ENCODE measurements around the gene ARL6IP1. TPM values are rescaled to one million over a fixed set of nuclear protein-coding genes. Genes with fewer than 3 reads are reported as not detected.

Gene ARL6IP1
- total and polyA plus RNA-seq, 8 donors = 36.0 to 309 (median 56.9) TPM

DNA sequence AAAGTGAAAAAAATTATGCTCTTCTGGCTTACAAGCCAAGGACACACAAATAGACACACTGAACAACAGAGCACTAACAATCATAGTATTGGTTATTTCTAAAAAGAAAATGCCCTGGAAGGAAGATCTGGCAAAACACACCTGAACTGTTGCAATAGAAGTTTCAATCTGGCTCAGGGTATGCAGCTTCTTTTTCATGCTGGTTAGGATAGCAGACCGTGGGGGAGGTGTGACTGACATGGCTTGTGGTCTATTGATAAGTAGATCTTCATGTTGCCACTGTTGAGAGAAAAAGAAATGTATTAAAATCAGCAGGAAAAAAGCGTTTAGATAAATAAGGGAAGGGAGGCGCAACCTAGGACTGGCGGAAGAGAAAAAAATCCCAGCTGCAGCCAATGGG lies 26.5 kb upstream of the ARL6IP1 start:
- Histone ChIP-seq H3K27me3 (no peaks in the 10 kb centered on the region), H3K4me1 (no peaks in the 10 kb centered on the region), H3K36me3 (peaks cover 32 to 59% (median 59%) of the 10 kb centered on the region in 4 donors), H3K4me3 (no peak overlapping the region), H3K27ac (no peak overlapping the region), H3K9me3 (no peaks in the 10 kb centered on the region)
- TF ChIP-seq POLR2AphosphoS5 (IDR thresholded peaks at IDR 0.05) (no peak), EP300 (IDR thresholded peaks at IDR 0.05) (no peak), POLR2A (IDR thresholded peaks at IDR 0.05) (no peak)
- TF ChIP-seq, protein P1, sequence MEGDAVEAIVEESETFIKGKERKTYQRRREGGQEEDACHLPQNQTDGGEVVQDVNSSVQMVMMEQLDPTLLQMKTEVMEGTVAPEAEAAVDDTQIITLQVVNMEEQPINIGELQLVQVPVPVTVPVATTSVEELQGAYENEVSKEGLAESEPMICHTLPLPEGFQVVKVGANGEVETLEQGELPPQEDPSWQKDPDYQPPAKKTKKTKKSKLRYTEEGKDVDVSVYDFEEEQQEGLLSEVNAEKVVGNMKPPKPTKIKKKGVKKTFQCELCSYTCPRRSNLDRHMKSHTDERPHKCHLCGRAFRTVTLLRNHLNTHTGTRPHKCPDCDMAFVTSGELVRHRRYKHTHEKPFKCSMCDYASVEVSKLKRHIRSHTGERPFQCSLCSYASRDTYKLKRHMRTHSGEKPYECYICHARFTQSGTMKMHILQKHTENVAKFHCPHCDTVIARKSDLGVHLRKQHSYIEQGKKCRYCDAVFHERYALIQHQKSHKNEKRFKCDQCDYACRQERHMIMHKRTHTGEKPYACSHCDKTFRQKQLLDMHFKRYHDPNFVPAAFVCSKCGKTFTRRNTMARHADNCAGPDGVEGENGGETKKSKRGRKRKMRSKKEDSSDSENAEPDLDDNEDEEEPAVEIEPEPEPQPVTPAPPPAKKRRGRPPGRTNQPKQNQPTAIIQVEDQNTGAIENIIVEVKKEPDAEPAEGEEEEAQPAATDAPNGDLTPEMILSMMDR (IDR thresholded peaks at IDR 0.05) = no peak
- intact Hi-C loops (cut with DNase I; ENCODE audit: low total_unique reads) = no loop called here
- 88 to 94% (median 92%) methylated on average over 4 of the region's 4 CpGs for WGBS, 5 donors
- DNase-seq = no peak

DNA sequence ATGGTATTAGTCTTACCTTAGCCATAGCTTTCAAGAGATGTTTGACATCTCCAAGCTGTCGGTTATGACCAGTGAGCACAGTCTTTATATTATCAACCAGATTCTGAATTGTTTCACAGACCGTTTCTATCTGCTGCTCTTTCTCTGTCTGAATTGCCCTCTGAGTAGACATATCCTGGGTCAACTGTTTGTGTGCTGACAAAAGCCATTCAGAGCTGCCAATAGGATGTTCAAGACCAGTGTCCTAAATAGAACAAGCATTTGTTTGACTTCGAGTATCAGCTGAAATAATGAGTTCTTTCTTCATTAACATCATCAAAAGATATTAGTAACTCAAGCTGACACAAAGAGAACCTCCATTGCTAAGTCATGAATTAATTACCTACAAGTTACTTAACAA lies 14.9 kb upstream of the ARL6IP1 start:
- peaks cover 0 to 8% (median 0%) of the 10 kb centered on the region in 4 donors for H3K4me1 ChIP-seq
- no peak for DNase-seq
- 73 to 86% (median 81%) methylated on average over 3 of the region's 3 CpGs for WGBS, 5 donors
- H3K27me3 ChIP-seq = no peaks in the 10 kb centered on the region
- intact Hi-C loops (cut with DNase I; ENCODE audit: low total_unique reads) = no loop called here
- H3K4me3 ChIP-seq = no peak overlapping the region
- no peak overlapping the region for H3K27ac ChIP-seq
- H3K9me3 ChIP-seq = no peaks in the 10 kb centered on the region
- peaks cover 33 to 91% (median 88%) of the 10 kb centered on the region in 4 donors for H3K36me3 ChIP-seq
- TF ChIP-seq, protein P1 (IDR thresholded peaks at IDR 0.05) = no peak
- no peak for TF ChIP-seq EP300 (IDR thresholded peaks at IDR 0.05)
- TF ChIP-seq POLR2A (IDR thresholded peaks at IDR 0.05) = no peak
- TF ChIP-seq POLR2AphosphoS5 (IDR thresholded peaks at IDR 0.05) = no peak

DNA sequence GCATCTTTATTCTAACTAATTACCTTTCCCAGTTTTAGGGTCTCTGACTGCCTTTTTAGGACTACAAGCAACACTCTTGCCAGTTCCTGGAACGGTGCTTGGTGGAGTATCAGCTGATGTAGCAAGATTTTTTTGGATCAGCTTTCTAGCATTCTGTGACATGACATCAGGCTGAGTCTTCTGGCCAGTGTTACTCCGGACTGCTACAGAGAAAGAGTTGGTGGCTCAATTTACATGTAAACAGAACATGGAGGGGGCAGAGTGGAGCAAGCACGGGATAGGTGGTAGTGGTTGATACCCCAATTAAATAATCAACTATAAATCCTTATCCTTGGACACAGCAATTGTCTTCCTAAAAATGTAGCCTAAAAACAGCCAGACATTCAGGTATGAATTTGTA lies 10.6 kb upstream of the ARL6IP1 start:
- no peak for DNase-seq
- no peaks in the 10 kb centered on the region for H3K27me3 ChIP-seq
- intact Hi-C loops (cut with DNase I; ENCODE audit: low total_unique reads) = no loop called here
- TF ChIP-seq POLR2A (IDR thresholded peaks at IDR 0.05) (no peak), POLR2AphosphoS5 (IDR thresholded peaks at IDR 0.05) (no peak), EP300 (IDR thresholded peaks at IDR 0.05) (no peak)
- TF ChIP-seq, protein P1 (IDR thresholded peaks at IDR 0.05) = no peak
- WGBS, 5 donors = 87 to 95% (median 94%) methylated on average over 3 of the region's 3 CpGs
- no peaks in the 10 kb centered on the region for H3K4me1 ChIP-seq
- H3K4me3 ChIP-seq = no peak overlapping the region
- H3K36me3 ChIP-seq = peaks cover 47 to 95% (median 94%) of the 10 kb centered on the region in 4 donors
- H3K9me3 ChIP-seq = no peaks in the 10 kb centered on the region
- no peak overlapping the region for H3K27ac ChIP-seq

DNA sequence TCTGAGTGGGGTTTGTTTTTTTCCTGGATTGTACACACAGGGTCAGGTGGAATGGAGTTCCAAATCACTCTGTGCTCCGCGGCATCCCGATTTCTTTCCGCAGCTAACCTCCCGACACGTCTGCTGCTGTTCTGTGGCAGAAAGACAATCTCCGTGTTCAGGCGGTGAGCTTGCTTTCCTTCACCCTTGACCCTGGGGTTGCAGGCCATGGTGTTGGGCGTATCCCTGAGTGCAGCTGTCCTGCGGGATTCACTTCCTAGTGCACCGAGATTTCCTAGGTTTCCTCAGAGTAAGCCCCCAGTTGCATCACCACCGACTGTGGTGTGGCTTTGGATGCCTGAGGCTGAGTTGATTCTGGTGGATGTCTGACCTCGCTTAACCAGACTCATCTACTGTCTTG lies 7.8 kb upstream of the ARL6IP1 start:
- H3K4me1 ChIP-seq = peaks cover 0 to 10% (median 3%) of the 10 kb centered on the region in 4 donors
- no peaks in the 10 kb centered on the region for H3K27me3 ChIP-seq
- H3K4me3 ChIP-seq = no peak overlapping the region
- intact Hi-C loops (cut with DNase I; ENCODE audit: low total_unique reads) = no loop called here
- no peak for DNase-seq
- H3K9me3 ChIP-seq = no peaks in the 10 kb centered on the region
- H3K36me3 ChIP-seq = peaks cover 35 to 82% (median 72%) of the 10 kb centered on the region in 4 donors
- H3K27ac ChIP-seq = no peak overlapping the region
- 90 to 97% (median 93%) methylated on average over 13 of the region's 13 CpGs for WGBS, 5 donors
- no peak for TF ChIP-seq EP300 (IDR thresholded peaks at IDR 0.05)
- TF ChIP-seq POLR2AphosphoS5 (IDR thresholded peaks at IDR 0.05) = no peak
- TF ChIP-seq POLR2A (IDR thresholded peaks at IDR 0.05) = no peak
- TF ChIP-seq, protein P1 (IDR thresholded peaks at IDR 0.05) = no peak
